WTC11 (cell line): ENCODE data around the gene KRTAP4-6. TPM values are rescaled to one million over a fixed set of nuclear protein-coding genes. Genes with fewer than 3 reads are reported as not detected.
A peak's percentile ranks its signal among the peaks of the same experiment; 100 is the strongest.
"Not testable (repeated sequence)": the region's sequence is repeated elsewhere in the genome, so short reads cannot be mapped to it uniquely, and the experiment has no call there.

ENCODE experiments used
- ATAC-seq: fragments of 200-7000 bp; cut with Tn5 transposase; 2 replicates; pipeline ENCODE4 v1.10.0; 2021; ENCODE audit warnings: mild to moderate bottlenecking, moderate library complexity
- CTCF ChIA-PET: fragments of 300-600 bp; sonication (Branson Sonifier 250); formaldehyde crosslinking; loops from one replicate; lab custom pipeline; 2021; ENCODE audit warnings: antibody characterized with exemption; lab: Charles Lee
- POLR2A ChIA-PET: fragments of 350-600 bp; sonication (Branson Sonifier 250); formaldehyde crosslinking; loops from one replicate; lab custom pipeline; 2021; ENCODE audit warnings: antibody characterized with exemption; lab: Charles Lee
- DNase-seq: peaks from one replicate; pipeline ENCODE4 v3.0.0; 2021; ENCODE audit warnings: low spot score
- H3K27ac Mint-ChIP-seq: 2 replicates; pipeline ENCODE4 v1.8.0; 2021; ENCODE audit warnings: mixed read lengths
- H3K27me3 Mint-ChIP-seq: 2 replicates; pipeline ENCODE4 v1.8.0; 2021; ENCODE audit warnings: low read depth, mild to moderate bottlenecking, moderate library complexity, mixed read lengths
- H3K36me3 Mint-ChIP-seq: 2 replicates; pipeline ENCODE4 v1.8.0; 2021; ENCODE audit warnings: mixed read lengths
- H3K4me1 Mint-ChIP-seq: 2 replicates; pipeline ENCODE4 v1.8.0; 2022; ENCODE audit warnings: mixed read lengths
- H3K4me3 Mint-ChIP-seq: 2 replicates; pipeline ENCODE4 v1.8.0; 2021; ENCODE audit warnings: mild to moderate bottlenecking, moderate library complexity, mixed read lengths
- H3K9me3 Mint-ChIP-seq: 2 replicates; pipeline ENCODE4 v1.8.0; 2021; ENCODE audit warnings: mixed read lengths
- ATF1 ChIP-seq: sonication (generic); formaldehyde crosslinking; IDR thresholded peaks from 2 replicates; pipeline ENCODE4 v1.8.1; 2023; ENCODE audit warnings: mild to moderate bottlenecking, moderate library complexity, missing genetic modification reagents
- E2F1 ChIP-seq: sonication (generic); formaldehyde crosslinking; IDR thresholded peaks from 2 replicates; pipeline ENCODE4 v1.8.0; 2022; ENCODE audit warnings: mild to moderate bottlenecking, missing genetic modification reagents
- FOXP1 ChIP-seq: sonication (generic); formaldehyde crosslinking; IDR thresholded peaks from 2 replicates; pipeline ENCODE4 v1.8.0; 2022; ENCODE audit warnings: missing genetic modification reagents, mild to moderate bottlenecking, moderate library complexity, borderline replicate concordance
- GRHL2 ChIP-seq: fragments of 250-450 bp; sonication (Bioruptor Pico); IDR thresholded peaks from 2 replicates; pipeline ENCODE4 v1.8.0; 2022; ENCODE audit warnings: mild to moderate bottlenecking, moderate library complexity; ENCODE audit not compliant: insufficient replicate concordance, severe bottlenecking
- IRF2 ChIP-seq: sonication (generic); formaldehyde crosslinking; IDR thresholded peaks from 2 replicates; pipeline ENCODE4 v1.8.0; 2022; ENCODE audit warnings: low read depth, missing genetic modification reagents, borderline replicate concordance
- KAT7 ChIP-seq: sonication (generic); formaldehyde crosslinking; IDR thresholded peaks from 2 replicates; pipeline ENCODE4 v1.8.1; 2023; ENCODE audit warnings: missing genetic modification reagents, mild to moderate bottlenecking, borderline replicate concordance
- NFATC4 ChIP-seq: fragments of 250-450 bp; sonication (Bioruptor Pico); IDR thresholded peaks from 2 replicates; pipeline ENCODE4 v1.9.0; 2021; ENCODE audit warnings: mild to moderate bottlenecking
- NFYB ChIP-seq: sonication (generic); formaldehyde crosslinking; conservative IDR thresholded peaks from 2 replicates; pipeline ENCODE4 v1.8.0; 2022; ENCODE audit warnings: low read depth, missing genetic modification reagents
- RELA ChIP-seq: sonication (generic); formaldehyde crosslinking; IDR thresholded peaks from 2 replicates; pipeline ENCODE4 v1.8.1; 2022; ENCODE audit warnings: missing genetic modification reagents, mild to moderate bottlenecking, borderline replicate concordance
- ZNF423 ChIP-seq: fragments of 250-450 bp; sonication (Bioruptor Pico); IDR thresholded peaks from 2 replicates; pipeline ENCODE4 v2.1.2; 2022; ENCODE audit warnings: mild to moderate bottlenecking, moderate library complexity
- total RNA-seq: library from RNA; stranded (reverse); gene quantifications from 3 replicates; pipeline ENCODE4 v1.2.3, GENCODE V29; 2021
- TF ChIP-seq, protein P1 (sequence below): sonication (generic); formaldehyde crosslinking; IDR thresholded peaks from 2 replicates; pipeline ENCODE4 v1.8.1; 2022; ENCODE audit warnings: mild to moderate bottlenecking, missing genetic modification reagents, moderate library complexity, borderline replicate concordance
- TF ChIP-seq, protein P2 (sequence below): sonication (generic); formaldehyde crosslinking; conservative IDR thresholded peaks from 2 replicates; pipeline ENCODE4 v1.8.1; 2022; ENCODE audit warnings: mild to moderate bottlenecking, missing genetic modification reagents

KRTAP4-6 gene
- total RNA-seq, 1 experiment from 2014 or later, result not detected

DNA sequence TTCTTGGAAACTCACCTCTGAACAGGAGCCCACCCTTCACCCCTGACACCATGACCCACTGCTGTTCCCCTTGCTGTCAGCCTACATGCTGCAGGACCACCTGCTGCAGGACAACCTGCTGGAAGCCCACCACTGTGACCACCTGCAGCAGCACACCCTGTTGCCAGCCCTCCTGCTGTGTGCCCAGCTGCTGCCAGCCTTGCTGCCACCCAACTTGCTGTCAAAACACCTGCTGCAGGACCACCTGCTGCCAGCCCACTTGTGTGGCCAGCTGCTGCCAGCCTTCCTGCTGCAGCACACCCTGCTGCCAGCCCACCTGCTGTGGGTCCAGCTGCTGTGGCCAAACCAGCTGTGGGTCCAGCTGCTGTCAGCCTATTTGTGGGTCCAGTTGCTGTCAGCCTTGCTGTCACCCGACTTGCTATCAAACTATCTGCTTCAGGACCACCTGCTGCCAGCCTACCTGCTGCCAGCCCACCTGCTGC is 49.5 kb upstream of the KRTAP4-6 start, which contains the start of gene KRTAP9-1:
KRTAP9-1 (plus strand) TSS at position 51 of the 482 bp plus-strand sequence; CDS start at position 51, 0 bp downstream.
- POLR2A ChIA-PET, ATAC-seq: not testable (repeated sequence)
- peaks cover 18% of the 10 kb centered on the region for H3K9me3 Mint-ChIP-seq

DNA sequence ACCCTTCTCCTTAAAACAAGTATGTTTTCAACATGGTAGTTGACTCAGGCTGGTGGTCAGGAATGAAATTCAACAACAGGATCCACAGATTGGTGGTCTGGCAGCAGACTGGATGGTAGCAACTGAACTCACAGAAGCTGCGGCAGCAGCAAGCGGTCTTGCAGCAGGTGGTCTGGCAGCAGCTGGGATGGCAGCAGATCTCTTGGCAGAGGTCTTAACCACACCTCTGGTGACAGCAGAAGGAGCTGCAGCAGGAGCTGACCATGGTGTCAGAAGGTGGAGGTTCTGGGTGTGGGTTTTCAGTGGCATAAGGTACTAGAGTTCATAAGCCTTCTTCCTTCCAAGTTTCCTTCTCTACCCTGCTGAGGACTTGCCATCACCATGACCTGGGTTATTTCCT is 46.5 kb upstream of the KRTAP4-6 start:
- TF ChIP-seq, protein P1, sequence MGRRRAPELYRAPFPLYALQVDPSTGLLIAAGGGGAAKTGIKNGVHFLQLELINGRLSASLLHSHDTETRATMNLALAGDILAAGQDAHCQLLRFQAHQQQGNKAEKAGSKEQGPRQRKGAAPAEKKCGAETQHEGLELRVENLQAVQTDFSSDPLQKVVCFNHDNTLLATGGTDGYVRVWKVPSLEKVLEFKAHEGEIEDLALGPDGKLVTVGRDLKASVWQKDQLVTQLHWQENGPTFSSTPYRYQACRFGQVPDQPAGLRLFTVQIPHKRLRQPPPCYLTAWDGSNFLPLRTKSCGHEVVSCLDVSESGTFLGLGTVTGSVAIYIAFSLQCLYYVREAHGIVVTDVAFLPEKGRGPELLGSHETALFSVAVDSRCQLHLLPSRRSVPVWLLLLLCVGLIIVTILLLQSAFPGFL (CRISPR knock-in tag), result no peak
- TF ChIP-seq NFATC4 (CRISPR knock-in tag), result no peak
- no peak for TF ChIP-seq NFYB
- CTCF ChIA-PET, result no interaction called here
- no peak for ATAC-seq
- H3K27me3 Mint-ChIP-seq, result no peaks in the 10 kb centered on the region
- no peak overlapping the region for H3K27ac Mint-ChIP-seq
- H3K36me3 Mint-ChIP-seq, result no peaks in the 10 kb centered on the region
- POLR2A ChIA-PET, result no interaction called here
- DNase-seq, result no peak
- H3K4me3 Mint-ChIP-seq, result no peak overlapping the region
- H3K4me1 Mint-ChIP-seq, result no peaks in the 10 kb centered on the region
- peaks cover 4% of the 10 kb centered on the region; the same call in 1 of the 2 replicates for H3K9me3 Mint-ChIP-seq

More for the DNA sequence above, 49.5 kb upstream of the KRTAP4-6 start, which contains the start of gene KRTAP9-1:
- H3K27me3 Mint-ChIP-seq, H3K36me3 Mint-ChIP-seq, H3K4me3 Mint-ChIP-seq, CTCF ChIA-PET, DNase-seq, H3K4me1 Mint-ChIP-seq, H3K27ac Mint-ChIP-seq: not testable (repeated sequence)
- peak; percentile 10; the same call in 1 of the 2 replicates for TF ChIP-seq ZNF423 (CRISPR knock-in tag)
- TF ChIP-seq ATF1 (CRISPR knock-in tag), result 0 out of 2 replicates have a peak, but pooled peaks have one; percentile 48

- no peaks in the 10 kb centered on the region for H3K4me1 Mint-ChIP-seq
- TF ChIP-seq, protein P2, sequence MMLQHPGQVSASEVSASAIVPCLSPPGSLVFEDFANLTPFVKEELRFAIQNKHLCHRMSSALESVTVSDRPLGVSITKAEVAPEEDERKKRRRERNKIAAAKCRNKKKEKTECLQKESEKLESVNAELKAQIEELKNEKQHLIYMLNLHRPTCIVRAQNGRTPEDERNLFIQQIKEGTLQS (CRISPR knock-in tag), result no peak
- TF ChIP-seq IRF2 (CRISPR knock-in tag), result no peak
- no peak for TF ChIP-seq E2F1 (CRISPR knock-in tag)
- TF ChIP-seq GRHL2, result no peak
- TF ChIP-seq FOXP1 (CRISPR knock-in tag), result no peak
- TF ChIP-seq RELA (CRISPR knock-in tag), result no peak
- no peak overlapping the region for H3K4me3 Mint-ChIP-seq
These were observed 44.7 kb upstream of the KRTAP4-6 start for GRCh38 chr17:41185001-41185400.

DNA sequence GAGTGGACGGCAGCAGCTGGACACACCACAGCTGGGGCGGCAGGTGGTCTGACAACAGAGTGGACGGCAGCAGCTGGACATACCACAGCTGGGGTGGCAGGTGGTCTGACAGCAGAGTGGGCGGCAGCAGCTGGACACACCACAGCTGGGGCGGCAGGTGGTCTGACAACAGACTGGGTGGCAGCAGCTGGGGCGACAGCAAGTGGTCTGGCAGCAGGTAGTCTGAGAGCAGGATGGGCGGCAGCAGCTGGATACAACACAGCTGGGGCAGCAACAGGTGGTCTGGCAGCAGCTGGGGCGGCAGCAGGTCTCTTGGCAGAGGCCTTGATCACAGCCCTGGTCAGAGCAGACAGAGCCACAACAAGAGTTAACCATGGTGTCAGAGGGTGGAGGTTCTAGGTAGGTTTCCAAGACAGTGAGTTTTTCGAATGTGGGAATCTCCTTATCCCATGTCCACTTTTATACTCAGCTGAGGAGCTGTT is 44.2 kb upstream of the KRTAP4-6 start, which contains the start of gene KRTAP4-1:
KRTAP4-1 (minus strand) TSS at position 432 of the 482 bp plus-strand sequence; CDS start at position 375, 57 bp downstream.
- ATAC-seq (no peak), DNase-seq (no peak)
- Mint-ChIP-seq H3K9me3 (peaks cover 4% of the 10 kb centered on the region; the same call in 1 of the 2 replicates), H3K27me3 (no peaks in the 10 kb centered on the region), H3K27ac (no peak within 1 kb of the TSS), H3K36me3 (no peaks in the 10 kb centered on the region), H3K4me1 (no peaks in the 10 kb centered on the region), H3K4me3 (no peak within 1 kb of the TSS)
- ChIA-PET POLR2A (no interaction called here), CTCF (no interaction called here)
- no peak for TF ChIP-seq KAT7
- TF ChIP-seq ZNF423 (CRISPR knock-in tag), result peak; percentile 86

More at GRCh38 chr17:41185001-41185400, 44.7 kb upstream of the KRTAP4-6 start:
- DNase-seq (no peak), ATAC-seq (no peak)
- H3K9me3 Mint-ChIP-seq, result peaks cover 4% of the 10 kb centered on the region; the same call in 1 of the 2 replicates
- CTCF ChIA-PET, result no interaction called here
- no peak overlapping the region for H3K27ac Mint-ChIP-seq
- POLR2A ChIA-PET, result no interaction called here
- H3K36me3 Mint-ChIP-seq, result no peaks in the 10 kb centered on the region
- H3K27me3 Mint-ChIP-seq, result no peaks in the 10 kb centered on the region
